RCC 7860 (cell line): ENCODE results near the gene FSCN2.
A peak's percentile ranks its signal among the peaks of the same experiment; 100 is the strongest.

Experiments
- DNase-seq: peaks from one replicate; pipeline ENCODE4 v3.0.0-alpha.2; 2015; ENCODE audit warnings: low spot score
- FAIRE-seq: peaks from 2 replicates; lab custom pipeline; 2012; peaks lifted over from hg19 to GRCh38; lab: Jason Lieb, UNC

The FSCN2 gene, protein sequence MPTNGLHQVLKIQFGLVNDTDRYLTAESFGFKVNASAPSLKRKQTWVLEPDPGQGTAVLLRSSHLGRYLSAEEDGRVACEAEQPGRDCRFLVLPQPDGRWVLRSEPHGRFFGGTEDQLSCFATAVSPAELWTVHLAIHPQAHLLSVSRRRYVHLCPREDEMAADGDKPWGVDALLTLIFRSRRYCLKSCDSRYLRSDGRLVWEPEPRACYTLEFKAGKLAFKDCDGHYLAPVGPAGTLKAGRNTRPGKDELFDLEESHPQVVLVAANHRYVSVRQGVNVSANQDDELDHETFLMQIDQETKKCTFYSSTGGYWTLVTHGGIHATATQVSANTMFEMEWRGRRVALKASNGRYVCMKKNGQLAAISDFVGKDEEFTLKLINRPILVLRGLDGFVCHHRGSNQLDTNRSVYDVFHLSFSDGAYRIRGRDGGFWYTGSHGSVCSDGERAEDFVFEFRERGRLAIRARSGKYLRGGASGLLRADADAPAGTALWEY

DNA sequence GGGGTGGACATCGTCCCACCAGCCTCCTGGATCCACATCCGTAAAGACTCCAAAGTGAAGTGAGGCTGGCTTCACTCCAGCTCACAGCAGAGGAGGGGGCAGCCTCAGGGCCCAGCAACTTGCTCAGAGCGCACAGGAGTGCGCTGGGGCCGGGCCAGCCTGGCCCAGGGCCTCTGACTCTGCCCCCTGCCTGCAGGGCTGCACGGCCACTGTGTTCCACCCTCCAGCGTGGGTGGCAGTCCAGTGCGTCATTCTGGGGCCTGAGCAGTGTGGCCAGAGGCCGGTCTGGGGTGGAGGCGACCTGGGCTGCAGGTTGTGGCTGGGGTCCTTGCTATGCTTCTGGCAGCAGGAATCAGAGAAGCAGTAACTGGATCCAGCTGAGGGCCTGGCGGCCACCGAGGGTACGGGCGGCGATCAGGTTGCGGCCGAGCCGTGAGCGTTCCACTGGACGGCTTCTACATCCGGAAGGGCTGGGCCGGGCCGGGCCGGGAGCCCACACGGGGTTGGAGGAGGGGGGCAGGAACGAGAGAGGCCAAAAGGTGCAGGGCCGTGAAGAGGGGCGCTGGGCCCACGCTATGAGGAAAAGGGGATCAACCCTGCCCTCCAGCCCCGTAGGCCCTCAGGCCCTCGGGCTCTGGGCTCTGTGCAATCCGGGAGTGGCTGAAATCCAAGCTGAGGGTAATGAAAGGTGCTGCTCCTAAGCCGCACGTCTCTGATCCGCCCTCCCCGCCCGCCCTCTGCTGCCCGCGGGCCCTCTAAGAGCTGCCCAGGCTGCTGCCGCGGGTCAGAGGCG, at the start of gene FSCN2:
Gene FSCN2, plus strand, starts transcription at position 787 of the 793 bp plus-strand sequence. CDS start 155 bp downstream, outside the sequence.
- DNase-seq (no peak), FAIRE-seq (no peak)

GRCh38 chr17:81479175-81480071, 48.8 kb upstream of the FSCN2 start:
- FAIRE-seq = no peak
- DNase-seq = no peak

GRCh38 chr17:81480140-81481072, 47.8 kb upstream of the FSCN2 start:
- no peak for FAIRE-seq
- peak; percentile 31 for DNase-seq

- DNase-seq (no peak), FAIRE-seq (no peak)
Measured at GRCh38 chr17:81481073-81481799, 46.9 kb upstream of the FSCN2 start.

DNA sequence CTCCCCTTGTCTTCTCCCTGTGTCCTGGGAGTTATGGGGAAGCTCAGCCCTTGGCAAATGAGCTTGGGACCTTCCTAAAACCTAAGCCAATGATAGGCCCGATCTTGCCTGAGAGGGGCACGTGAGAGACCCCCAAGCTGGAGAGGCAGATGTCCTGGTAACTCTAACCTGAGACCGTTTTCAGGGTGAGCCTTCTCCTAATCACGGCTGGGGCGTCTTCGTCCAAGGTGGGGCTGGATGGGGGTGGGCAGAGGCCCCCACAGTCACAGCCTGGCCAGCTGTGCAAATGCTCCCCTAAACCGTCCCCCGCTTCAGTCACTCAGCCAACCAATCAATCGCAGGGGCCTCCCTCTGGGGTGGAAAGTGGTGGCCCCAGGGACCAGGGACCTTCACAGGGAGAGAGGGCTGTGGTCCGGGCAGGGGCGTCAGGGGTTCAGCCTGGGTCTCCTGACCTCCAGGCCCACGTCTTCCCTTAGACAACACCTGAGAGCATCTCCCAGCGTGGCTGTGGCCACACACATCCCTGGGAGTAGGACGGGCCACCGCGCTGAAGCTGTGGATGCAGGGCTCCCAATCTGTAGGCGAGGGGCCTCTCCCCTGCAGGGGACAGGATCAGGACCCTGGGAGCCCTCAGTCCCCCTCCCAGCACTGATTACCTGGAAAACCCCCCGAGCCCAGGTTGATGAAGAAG, 46.2 kb upstream of the FSCN2 start:
- FAIRE-seq = no peak

DNA sequence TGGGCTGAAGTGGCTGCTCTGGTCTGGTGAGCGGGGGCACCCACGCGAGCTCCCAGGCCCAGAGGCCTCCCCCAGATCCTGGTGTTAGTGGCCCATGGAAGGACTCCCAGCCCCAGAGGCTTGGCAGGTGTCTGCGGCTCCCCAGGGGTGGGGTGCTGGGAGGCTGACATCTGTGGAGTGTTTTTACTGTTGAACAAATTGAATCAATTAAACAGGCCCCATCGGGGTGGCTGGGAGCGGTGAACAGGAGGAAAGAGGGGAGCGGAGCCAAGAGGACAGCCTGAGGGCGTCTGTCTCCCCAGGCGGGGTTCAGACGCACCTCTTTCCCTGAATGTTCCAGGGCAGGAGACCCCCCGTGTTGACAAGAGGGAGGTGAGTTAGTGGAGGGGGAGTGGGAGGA, 45.5 kb upstream of the FSCN2 start:
- DNase-seq = no peak
- no peak for FAIRE-seq

More for the DNA sequence above, 46.2 kb upstream of the FSCN2 start:
- DNase-seq = no peak

DNA sequence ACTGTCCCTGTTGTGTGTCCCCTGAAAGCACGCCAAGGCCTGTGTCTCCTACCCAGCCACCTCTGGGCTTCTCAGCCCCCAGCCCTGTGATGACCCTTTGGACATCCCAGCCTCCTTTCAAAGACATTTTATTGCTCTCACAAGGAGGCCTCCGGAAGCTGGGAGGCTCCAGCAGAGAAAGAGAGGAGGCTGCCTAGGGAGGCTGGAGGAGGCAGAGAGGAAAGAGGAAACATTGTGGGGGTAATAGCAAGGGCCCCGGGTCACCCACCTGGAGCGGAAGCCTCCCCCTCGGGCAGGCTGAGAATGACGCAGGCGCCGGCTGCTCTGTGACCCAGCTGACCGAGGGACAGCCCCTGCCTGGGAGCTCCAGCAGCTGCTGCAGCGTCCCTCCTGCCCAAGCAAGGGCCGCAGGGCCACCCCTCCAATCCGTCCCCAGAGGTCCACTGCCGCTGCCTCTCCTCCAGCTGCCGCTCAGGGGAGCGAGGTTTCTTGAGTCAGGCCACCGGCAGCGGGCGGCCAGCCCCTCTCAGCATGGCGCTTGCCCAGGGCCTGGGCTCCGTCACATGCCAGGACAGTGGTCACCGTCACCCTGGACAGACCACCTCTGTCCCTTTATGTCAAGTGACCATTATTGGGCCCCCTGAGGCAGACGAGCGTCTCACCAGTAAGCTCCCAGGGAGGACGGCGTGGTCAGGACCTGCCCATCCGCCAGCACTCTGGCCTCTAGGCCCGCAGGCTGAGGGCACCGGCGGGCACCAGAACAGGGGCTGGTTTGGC, 44.9 kb upstream of the FSCN2 start:
- FAIRE-seq (no peak), DNase-seq (no peak)

GRCh38 chr17:81483862-81484194, 44.3 kb upstream of the FSCN2 start:
- no peak for DNase-seq
- no peak for FAIRE-seq

GRCh38 chr17:81484195-81484979, 43.8 kb upstream of the FSCN2 start:
- FAIRE-seq (no peak), DNase-seq (peak; percentile 65)

DNA sequence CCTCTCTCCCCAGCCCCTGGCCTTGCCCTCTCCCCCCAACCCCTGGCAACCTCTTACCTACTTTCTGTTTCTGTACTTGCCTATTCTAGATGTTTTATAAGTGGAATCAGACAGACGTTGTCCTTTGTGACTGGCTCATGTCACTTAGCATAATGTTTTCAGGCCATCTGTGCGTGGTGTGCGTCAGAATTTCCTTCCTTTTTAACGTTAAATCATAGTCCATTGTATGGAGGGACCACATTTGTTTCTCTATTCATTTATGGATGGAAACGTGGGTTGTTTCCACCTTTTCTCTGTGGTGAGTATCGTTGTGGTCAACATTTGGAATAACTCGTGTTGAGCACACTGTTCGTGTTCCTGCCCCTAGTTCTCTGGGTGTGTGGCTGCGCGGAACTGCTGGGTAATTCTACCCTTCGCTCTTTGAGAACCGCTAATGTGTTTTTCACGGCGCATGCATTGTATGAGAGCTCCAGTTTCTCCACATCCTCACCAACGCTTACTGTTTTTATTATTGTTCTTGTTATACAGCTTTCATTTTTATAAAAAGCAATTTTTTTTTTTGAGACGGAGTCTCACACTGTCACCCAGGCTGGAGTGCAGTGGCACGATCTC, 41.9 kb upstream of the FSCN2 start:
- FAIRE-seq = no peak
- no peak for DNase-seq

DNA sequence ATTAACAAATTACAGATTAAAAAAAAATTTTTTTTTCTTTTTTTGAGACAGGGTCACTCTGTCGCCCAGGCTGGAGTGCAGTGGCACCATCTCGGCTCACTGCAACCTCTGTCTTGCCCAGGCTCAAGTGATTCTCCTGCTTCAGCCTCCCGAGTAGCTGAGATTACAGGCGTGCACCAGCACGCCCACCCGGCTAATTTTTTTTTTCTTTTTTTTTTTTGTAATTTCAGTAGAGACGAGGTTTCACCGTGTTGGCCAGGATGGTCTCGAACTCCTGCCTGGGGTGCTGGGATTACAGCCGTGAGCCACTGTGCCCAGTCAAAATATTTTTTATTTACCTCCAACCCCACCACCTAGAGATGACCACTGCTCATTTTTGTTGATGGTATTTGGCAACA, 41.1 kb upstream of the FSCN2 start:
- FAIRE-seq (no peak), DNase-seq (no peak)

- FAIRE-seq (no peak), DNase-seq (peak; percentile 33)
Measured at GRCh38 chr17:81487487-81488275, 40.5 kb upstream of the FSCN2 start.

- no peak for FAIRE-seq
- DNase-seq = no peak
Measured at GRCh38 chr17:81488276-81488860, 39.8 kb upstream of the FSCN2 start.

DNA sequence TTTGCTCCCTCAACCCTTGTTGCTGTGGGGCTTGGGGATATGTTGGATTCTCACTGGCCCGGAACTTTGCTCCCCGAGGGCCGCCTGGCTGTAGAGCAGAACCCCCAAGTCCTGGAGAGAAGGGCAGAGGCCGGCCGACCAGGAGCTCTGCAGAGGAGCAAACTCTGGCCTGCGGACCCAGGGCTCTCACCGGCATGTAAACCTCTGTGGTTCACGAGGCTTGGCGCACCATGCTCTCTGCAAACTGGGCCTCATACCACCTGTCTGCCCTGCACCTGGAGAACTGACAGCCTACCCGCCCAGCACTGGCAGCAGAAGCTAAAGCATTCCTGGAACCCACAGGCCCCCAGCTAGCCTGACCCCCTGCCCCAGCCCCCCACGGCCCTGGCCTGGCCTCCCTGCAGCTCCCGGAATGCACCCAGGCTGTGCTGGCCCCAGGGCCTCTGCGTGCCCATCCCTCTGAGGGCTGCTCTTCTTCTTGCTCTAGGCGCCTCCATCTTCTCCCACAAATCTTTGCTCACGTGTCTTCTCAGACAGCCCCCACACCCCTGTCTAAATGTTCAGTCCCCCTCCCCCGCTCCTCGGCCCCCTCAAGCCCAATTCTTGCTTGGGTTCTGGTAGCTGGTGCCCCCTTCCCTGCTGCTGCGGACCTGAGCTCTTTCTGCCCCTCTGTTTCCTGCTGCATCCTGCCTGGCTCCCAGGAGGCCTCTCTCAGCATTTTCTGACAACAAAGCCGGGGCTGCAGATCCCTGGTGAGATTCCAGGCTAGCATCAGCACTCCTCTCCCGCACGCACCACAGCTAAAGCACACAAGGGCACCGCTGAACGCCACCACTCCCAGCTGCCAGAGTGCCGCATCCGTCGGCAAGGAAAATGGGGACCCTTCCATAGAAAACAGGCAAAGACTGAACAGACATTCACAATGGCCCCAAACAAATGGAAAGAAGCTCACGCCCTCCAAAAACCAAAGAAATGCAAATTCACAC, 38.9 kb upstream of the FSCN2 start:
- no peak for DNase-seq
- FAIRE-seq = no peak
